Right forelimb (tissue), 1 donor: ENCODE data around the gene RAB19.
"Not testable (repeated sequence)": the region's sequence is repeated elsewhere in the genome, so short reads cannot be mapped to it uniquely, and the experiment has no call there.

Source experiments
- DNase-seq: peaks from one replicate; pipeline ENCODE4 v3.0.0-alpha.2; 2018

RAB19 gene

DNA sequence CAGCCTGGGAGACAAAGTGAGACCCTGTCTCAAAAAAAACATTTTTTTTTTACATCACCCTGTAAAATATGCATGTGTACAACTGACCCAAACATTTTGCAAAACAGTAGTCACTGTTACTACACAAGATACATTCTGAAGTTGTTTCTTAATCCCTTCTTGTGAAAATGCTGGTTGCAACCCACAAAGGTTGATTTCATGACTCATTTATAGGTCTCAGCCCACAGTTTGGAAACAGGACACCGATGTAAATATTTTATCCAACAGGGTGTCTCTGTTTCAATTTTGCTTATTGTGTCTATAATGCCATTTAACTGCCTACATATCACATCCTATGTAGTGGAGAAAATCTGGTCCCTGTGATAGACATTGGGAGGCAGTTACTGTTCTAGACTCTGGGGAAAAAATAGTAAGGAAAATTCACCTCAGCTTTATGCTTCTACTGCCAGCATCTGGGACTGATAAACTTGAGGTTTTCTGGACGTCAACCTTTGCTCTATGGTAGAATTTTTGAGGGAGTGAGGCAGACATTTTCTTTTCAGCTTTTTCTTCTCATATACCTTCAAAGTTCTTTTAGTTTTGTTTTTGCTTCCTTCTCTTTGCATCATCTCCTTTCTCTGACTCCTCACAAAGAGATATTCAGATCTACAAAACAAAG lies 1.6 kb upstream of the RAB19 start:
- no peak for DNase-seq

DNA sequence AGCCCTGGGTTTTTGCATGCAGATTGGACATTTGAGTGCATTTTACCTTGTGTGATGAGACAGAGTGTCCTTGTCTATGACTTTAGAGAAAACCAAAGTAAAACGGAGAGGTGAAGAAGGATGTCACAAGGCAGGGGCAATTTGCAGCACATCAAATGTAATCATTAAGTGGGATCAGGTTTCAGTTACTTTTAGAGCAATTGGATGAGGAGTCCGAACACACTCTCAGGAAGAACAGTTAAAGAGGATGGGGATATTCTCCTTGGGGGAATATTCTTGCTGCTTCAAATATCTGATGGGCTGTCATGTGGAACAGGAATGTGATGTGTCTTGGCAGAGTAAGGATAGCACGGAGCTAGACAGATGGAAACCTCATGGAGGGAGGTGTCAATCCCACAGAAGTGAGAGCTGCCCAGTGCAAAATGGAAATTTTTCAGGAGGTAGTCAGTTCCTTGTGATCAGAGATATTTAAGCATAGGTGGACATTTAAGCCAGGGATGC lies 757 bp downstream of the RAB19 start:
- DNase-seq: no peak

DNA sequence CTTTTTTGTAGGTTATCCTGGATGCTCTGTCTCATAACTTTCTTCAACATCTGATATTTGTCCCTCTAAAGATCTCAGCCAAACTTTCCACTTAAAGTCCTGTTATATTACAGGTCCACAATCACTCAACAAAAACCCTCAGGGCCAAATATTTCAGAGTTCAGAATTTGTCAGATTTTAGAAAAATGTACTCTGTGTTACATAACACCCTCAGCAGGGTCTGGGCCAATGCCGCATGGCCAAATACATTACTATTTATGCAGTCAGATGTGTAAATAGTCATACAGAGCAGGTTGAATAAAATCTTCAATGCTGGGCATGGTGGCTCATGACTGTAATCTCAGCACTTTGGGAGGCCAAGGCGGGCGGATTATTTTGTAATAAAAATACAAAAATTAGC lies 11.5 kb downstream of the RAB19 start:
- no peak for DNase-seq

DNA sequence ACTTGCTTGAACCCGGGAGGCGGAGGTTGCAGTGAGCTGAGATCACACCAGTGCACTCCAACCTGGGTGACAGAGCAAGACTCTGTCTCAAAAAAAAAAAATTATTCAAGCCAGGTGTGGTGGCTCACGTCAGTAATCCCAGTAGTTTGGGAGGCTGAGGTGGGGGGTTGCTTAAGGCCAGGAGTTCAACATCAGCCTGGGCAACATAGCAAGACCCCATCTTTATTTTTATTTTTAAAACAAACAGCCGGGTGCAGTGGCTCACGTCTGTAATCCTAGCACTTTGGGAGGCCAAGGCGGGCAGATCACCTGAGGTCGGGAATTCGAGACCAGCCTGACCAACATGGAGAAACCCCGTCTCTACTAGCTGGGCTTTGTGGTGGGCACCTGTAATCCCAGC lies 12.0 kb downstream of the RAB19 start:
- DNase-seq: not testable (repeated sequence)

DNA sequence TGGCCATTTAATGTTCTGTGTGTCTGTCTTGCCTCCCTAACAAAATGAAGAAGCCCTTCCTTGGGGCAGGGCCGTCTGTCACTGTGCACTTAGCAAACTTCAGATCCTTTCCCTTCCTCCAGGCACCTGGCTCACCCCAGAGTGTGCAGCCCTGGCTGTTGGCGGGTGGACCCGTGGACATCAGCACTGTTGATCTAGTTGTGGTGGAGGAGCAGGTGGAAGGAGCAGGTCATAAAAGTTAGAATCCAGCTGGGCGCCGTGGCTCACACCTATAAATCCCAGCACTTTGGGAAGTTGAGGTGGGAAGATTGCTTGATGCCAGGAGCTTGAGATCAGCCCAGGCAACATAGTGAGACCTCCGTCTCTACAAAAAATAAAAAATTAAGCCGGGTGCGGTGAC lies 12.7 kb downstream of the RAB19 start:
- no peak for DNase-seq

DNA sequence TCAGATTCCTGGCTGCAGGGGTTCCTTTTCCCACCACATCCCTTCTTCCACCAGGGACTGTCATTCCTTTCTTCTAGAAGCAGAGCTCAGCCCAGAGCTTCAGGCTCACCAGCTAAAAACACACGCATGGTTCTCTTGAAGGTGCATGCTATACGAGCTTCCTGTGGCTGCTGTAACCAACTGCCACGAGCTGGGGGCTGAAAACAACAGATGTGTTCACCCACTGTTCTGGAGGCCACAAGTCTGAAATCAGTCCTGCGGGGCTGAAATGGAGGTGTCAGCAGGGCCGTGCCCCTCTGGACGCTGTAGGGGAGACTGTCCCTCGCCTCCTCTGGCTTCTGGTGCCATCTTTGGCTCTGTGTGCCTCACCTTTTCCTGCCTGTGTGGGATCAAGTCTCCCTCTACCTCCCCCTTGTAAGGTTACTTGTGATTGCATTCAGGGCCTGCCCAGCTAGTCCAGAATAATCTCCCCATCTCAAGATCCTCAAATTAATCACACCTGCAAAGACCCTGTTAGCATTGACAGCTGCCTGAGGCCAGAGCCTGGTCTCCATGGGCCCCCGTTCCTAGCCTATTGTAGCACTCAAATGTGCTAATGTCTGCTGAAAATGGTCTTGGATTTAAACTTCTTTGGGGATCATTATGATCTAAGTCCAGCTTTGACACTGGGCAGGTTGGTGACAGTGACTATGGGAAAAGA lies 13.7 kb downstream of the RAB19 start:
- no peak for DNase-seq

DNA sequence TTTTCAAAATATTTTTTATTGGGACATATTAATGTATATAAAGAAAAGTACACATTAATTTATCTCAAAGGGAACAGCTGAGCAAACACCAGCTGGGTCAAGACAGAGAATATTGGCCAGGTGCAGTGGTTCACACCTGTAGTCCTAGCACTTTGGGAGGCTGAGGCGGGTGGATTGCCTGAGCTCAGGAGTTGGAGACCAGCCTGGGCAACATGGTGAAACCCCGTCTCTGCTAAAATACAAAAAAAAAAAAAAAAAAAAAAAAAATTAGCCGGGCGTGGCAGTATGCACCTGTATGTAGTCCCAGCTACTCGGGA lies 14.3 kb downstream of the RAB19 start:
- DNase-seq: not testable (repeated sequence)

DNA sequence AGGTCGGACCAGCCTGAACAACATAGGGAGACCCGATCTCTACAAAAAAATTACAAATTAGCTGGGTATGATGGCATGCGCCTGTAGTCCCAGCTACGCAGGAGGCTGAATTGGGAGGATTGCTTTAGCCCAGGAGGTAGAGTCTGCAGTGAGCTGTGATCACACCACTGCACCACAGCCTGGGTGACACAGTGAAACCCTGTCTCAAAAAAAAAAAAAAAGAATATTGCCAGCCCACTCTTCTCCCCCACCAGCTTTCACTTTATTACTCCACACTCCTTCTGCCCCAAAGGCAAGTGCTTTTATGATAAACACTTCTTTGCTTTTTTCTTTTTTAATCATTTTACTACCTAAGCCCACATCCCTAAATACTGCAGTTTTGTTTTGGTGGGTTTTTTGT lies 14.8 kb downstream of the RAB19 start:
- no peak for DNase-seq

DNA sequence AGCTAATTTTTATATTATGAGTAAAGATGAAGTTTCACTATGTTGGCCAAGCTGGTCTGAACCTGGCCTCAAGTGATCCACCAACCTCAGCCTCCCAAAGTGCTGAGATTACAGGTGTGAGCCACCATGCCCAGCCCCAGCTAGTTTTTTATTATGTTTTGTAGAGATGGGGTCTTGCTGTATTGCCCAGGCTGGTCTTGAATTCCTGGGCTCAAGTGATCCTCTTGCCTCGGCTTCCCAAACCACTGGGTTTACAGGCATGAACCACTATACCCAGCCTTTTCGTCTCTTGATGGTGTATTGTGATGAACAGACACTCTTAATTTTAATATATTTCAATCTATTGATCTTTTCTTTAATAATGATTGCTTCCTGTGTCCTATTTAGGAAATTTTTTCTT lies 17.7 kb downstream of the RAB19 start:
- DNase-seq: no peak

DNA sequence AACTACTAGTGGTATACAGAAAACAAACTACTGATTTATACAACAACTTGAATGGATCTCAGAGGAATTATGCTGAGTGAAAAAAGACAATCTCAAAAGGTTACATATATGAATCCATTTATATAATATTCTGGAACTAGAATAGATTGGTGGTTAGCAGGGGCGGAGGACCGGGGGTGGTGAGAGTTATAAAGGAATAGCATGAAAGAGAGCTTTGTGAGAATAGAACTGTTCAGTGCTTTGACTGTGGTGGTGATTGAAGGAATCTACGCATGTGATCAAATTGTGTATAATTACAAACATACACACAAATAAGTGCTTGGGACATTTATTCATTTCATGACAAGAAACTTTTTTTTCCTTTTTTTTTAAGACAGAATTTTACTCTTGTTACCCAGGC lies 19.6 kb downstream of the RAB19 start:
- DNase-seq: no peak

DNA sequence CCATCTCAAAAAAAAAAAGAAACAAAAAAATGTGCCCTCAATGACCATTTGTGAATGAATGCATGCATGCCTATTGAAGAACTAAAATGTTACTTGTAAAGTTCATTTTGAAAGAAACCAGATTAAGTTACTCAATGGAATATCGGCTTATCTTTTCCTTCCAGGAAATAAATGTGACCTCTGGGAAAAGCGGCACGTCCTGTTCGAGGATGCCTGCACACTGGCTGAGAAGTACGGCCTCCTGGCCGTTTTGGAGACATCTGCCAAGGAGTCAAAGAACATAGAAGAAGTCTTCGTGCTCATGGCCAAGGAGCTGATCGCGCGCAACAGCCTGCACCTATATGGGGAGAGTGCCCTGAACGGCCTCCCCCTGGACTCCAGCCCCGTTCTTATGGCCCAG lies 21.9 kb downstream of the RAB19 start:
- DNase-seq: no peak

DNA sequence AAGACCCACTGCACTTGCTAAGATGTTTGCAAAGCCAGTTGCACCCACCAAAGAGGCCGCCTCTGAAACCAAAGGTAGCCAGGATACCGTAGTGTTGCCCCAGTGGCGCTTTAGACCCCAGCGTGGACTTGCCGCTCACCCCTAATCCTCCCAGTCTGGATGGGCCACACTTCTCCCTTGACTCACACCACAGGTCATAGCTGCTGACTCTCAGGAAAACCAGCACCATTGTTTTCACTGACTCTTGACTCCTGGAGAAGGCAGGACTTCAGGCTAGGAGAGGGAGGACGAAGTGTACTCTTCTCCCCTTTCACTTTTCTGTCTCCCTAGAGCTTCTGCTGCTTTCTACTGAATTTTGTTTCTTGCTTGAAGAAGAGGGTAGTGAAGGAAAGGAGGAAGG lies 22.3 kb downstream of the RAB19 start:
- DNase-seq: no peak

DNA sequence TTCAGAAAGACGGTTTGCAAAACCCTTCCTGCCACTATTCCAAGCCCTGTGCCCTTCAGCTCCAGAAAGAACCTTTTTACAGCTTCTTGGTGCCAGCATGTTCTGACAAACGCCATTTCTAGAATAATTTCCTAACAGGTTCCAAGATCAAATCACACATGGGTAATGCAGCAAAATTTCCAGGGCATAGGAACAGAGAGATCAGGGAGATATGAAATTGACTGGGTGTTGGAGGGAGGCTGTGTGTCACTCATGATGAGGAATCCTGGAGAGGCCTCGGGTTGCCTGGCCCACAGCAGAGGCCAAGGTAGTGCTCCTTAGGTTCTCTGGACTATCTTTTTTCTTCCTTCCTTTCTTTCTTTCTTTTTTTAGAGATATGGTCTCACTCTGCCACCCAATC lies 29.5 kb downstream of the RAB19 start:
- no peak for DNase-seq

DNA sequence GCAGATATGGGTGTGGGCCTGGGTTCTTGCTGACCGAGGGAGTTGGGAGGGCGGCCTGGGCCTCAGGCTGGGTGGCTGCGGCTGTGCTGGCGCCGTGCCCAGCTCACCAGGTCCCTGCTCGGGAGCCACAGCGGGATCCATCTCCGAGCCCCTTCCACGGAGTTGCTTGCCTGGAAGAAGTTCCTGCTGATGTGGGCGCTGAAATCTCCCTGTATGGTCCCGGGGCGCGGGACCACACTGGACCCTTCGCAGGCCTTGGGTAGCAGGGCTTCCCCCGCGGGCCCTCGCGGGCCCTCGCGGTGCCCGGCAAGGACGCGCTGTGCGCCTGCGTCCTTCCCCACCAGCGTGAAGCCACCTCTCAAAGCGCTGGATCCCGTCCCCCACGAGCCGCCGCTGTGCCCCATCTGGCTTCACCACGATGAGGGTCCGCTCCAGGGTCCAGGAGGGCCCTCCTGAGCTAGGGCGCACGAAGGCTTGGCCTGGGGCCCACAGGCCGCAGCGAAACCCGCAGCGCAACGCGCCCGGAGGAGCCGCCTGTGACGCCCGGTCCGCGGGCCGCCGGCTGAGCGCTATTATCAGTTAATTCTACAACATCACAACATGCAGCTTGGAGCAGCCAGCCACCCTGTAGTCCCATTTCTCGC lies 31.5 kb downstream of the RAB19 start:
- DNase-seq: no peak

DNA sequence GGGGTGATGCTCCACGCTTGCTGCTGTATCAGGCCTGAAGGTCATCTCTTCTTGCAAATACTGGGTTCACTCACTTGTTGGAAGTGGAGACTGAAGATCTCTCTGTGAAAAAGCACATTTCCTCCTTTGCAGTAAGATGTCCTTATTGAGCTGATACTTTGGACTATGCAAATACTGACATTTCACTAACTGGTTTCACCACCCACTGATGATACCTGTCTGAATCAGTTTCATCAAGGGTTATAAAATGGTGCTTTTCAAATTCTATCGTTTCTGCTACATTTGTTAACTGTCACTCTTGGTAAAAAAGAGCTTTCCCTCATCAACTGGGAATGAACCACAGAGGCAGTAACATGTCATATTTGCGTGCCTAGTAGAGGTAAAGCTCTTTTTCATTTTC lies 35.5 kb downstream of the RAB19 start:
- no peak for DNase-seq

DNA sequence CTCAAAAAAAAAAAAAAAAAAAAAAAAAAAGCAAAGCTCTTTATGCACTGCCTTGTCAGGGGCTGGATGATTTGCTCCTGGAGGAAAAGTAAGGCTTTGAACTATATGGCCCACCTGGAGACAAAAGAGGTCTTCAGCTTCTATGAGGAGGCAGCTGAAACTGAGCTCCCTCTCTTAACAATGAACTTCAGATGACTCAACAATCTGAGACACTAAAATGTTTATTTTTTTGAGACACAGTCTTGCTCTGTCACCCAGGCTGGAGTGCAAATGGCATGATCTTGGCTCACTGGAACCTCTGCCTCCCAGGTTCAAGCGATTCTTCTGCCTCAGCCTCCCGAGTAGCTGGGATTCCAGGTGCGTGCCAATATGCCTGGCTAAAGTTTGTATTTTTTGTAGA lies 36.7 kb downstream of the RAB19 start:
- no peak for DNase-seq

DNA sequence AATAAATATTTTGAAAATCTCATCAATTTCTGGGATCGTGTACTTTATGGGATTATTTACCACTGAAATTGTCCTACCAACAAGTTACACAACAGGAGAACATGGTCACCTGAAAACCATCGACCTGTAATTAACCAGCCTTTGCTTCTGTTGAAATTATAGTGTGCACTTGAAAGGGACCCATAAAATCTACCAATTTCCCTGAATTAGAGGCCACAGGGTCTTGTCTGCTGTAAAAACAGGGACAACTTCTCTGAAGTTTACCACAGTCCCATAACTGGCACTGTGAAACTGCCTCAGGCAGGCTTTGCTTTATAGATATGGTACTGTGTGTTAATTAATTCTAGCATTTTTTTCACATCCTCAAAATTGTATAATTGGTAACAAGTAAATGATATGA lies 37.7 kb downstream of the RAB19 start:
- no peak for DNase-seq

DNA sequence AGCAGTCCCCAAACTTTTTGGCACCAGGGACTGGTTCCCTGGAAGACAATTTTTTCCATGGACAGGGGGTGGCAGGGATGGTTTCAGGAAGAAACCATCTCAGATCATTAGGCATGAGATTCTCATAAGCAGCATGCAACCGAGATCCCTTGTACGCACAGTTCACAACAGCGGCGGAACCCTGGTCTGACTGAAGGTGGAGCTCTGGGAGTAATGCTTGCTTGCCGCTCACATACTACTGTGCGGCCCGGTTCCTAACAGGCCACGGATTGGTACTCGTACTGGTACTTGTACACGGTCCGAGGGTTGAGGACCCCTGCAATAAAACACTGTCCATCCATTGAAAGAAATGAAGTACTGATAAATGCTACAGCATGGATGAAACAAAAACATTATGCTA lies 42.6 kb downstream of the RAB19 start:
- no peak for DNase-seq

DNA sequence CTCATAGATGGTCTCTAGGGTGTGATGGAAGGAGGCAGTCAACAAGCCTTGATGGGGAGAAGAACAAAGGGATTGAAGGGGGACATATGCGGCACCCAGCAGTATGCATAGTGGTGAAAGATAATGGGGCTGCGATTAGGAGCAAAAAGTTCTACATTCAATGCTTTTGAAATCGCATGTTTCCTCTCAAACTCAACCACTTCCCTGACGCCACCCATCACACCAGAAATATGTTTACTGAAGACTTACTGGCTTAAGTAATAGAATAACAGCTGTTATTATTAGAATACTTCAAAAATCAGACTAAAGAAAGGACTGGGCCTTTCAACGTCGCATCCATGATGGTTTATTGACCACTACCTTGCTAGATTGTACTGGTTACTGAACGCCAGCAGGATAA lies 44.0 kb downstream of the RAB19 start:
- DNase-seq: no peak

DNA sequence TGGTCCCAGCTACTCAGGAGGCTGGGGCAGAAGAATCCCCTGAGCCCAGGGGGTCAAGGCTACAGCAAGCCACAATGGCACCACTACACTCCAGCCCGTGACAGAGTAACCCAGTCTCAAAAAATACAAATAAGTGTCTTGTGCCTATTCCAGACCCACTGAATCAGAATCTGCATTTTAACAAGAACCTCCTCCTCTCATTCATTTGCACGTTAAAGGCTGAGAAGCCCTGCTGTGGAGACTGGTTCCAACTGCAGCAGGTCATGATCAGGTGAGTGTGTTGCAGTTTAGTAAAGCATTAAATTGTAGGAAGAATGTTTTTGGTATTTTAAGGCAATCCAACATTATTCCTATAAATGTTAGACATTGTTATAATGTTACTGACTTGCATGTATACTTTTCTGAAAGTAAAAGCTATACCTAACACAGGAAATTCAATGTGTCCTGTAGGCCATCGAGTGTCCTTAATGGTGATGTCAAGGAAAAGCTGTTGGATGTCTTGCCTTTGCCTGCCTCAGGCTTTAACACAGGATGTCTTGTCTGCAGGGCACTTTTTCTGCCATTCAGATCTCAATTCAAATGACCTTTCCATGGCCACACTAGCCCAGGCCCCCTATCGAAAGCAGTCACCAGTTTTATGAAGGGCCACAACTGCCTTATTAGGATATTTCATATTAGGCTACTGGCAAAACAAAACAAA lies 45.1 kb downstream of the RAB19 start:
- DNase-seq: no peak

DNA sequence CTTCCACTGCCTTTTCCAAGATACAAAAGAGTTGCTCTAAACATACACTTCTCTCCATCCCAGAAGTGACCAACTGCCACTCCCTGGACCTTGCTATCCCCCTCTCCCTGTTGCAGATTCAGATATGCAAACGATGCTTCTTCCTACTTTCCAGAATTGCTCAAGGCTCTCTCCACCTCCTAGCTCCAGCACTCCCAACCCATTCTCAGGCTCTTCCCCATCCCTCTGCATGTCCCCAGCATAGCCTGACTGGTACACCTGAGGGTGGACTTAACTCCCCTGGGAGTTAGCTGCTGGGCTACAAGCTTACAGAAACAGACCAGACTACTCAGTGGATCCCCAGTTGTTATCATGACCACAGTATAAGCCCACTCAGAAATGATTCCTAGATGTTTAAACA lies 47.9 kb downstream of the RAB19 start:
- DNase-seq: no peak

DNA sequence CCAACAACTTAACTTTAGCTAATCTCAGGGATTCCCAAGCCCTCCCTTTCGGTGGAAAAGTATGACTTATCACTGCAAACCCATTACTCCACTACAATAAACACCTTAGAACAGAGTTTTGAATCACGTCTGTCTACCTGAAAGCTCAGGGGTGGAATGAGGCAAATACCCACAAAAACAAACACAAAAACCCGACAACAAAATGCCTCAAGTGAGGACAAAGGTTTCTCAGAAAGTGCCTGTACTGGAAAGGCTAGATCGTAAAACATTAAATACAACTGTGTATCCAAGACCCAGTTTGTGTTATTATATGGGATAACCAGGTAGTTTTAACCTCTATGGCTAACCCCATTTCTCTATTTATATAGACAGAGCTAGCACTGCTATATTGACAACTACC lies 49.4 kb downstream of the RAB19 start:
- DNase-seq: no peak

DNA sequence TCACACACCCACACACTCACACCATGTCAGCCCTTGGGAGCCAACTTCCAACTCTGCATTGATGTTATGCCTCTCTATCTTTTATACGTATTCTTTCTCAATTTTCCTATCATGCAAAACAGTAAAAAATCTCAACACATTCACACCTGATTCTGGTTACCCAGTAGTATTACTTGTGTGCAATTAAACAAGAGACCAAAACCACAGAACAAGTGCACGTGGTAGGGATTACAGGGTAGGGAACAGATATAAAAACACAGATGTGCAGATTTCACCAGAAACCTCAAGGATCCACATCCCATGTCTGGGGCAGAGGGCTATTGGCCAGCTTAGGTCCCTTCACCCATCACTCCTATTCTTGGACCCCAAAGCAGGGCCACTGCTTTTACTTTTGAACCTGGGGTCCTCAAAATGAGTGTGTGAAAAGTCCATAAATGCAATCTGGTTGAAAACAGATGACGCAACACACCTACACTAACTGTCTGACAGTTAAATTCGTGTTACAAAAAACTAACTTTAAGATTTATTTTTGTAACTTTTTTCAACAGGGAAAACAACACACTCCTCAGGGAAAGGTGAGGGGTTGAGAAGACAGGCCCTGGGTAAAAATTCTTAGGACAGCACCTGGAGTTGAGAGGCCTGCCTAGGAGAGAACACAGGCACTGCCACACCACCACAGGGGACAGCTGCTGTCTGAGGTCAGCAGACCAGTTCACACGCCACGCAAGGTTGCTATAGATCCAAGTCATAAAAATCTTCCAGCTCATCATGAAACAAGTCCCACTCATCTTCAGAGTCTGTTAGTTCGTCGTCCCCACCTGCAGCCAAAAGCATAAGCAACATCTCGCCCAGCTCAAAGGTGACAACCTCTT lies 50.2 kb downstream of the RAB19 start:
- not testable (repeated sequence) for DNase-seq
